Activated naive CD8-positive, alpha-beta T cell treated with anti-CD3 and anti-CD28 coated beads, Interleukin-2, amount 50 U/mL, for 24 hours (primary cell): ENCODE data around the gene GP1BB.

Experiments used
- ATAC-seq: fragments of 150-1000 bp; cut with Tn5 transposase; one replicate; pipeline ENCODE4 v1.10.0; 2021
- DNase-seq: peaks from one replicate; pipeline ENCODE4 v3.0.0; 2021
- H3K27ac Mint-ChIP-seq: one replicate; pipeline ENCODE4 v1.8.0; 2021; ENCODE audit warnings: mild to moderate bottlenecking, mixed read lengths
- H3K27me3 Mint-ChIP-seq: one replicate; pipeline ENCODE4 v1.8.0; 2021; ENCODE audit warnings: mixed read lengths
- H3K36me3 Mint-ChIP-seq: one replicate; pipeline ENCODE4 v1.8.0; 2021; ENCODE audit warnings: low read depth, mixed read lengths
- H3K4me1 Mint-ChIP-seq: one replicate; pipeline ENCODE4 v1.8.0; 2021; ENCODE audit warnings: mixed read lengths
- H3K4me3 Mint-ChIP-seq: one replicate; pipeline ENCODE4 v1.8.0; 2021; ENCODE audit warnings: mild to moderate bottlenecking, moderate library complexity, mixed read lengths
- H3K9me3 Mint-ChIP-seq: one replicate; pipeline ENCODE4 v1.8.0; 2021; ENCODE audit warnings: mixed read lengths

Gene GP1BB

DNA sequence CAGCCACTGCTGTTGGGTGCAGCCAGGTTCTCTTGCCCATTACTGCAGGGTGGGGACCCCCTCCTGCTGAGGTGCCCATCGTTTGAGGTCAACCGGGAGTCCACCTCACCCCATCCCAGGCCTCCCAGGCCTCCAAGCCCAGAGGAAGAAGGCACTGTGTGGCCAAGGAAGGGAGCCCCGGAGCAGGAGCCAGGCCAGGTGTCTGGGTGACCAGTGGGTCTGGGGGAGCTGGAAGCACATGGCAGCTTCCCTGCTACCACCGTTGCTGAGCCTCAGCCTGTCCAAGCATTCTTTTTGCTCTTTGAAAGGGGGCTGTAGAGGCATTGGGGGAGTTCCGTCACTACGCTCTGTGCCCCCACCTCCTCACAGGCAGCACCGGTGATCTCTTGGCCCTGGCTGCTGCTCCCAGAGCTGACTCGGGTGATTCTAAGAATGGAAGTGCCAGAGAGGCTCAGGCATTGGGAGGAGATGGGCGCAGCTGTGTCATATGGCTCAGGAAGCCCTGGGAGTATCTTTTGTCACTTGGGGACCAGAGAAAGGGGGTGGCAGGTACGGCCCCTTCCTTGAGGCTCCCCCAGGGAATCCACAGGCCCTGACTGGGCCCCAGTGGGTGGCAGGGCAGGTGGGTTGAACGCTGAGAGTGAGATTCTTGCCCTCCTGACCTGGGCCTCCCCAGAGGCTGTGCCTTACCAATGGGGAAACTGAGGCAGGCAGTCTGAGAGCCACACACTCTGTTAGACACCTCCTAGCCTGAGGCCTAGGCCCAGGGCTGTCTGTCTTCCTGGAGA, 7.1 kb upstream of the GP1BB start:
- ATAC-seq, result no peak
- Mint-ChIP-seq H3K27ac (no peak overlapping the region), H3K27me3 (peaks cover 47% of the 10 kb centered on the region), H3K9me3 (no peaks in the 10 kb centered on the region), H3K4me3 (no peak overlapping the region), H3K36me3 (no peaks in the 10 kb centered on the region), H3K4me1 (peaks cover 12% of the 10 kb centered on the region)
- no peak for DNase-seq

- Mint-ChIP-seq H3K27me3 (peaks cover 49% of the 10 kb centered on the region), H3K27ac (no peak overlapping the region), H3K36me3 (no peaks in the 10 kb centered on the region), H3K4me3 (no peak overlapping the region), H3K4me1 (peaks cover 12% of the 10 kb centered on the region), H3K9me3 (no peaks in the 10 kb centered on the region)
- ATAC-seq (no peak), DNase-seq (no peak)
Observed at GRCh38 chr22:19716829-19717105, 6.6 kb upstream of the GP1BB start.

GRCh38 chr22:19717181-19717580, 6.2 kb upstream of the GP1BB start:
- Mint-ChIP-seq H3K4me3 (no peak overlapping the region), H3K27me3 (peaks cover 46% of the 10 kb centered on the region), H3K27ac (no peak overlapping the region), H3K9me3 (no peaks in the 10 kb centered on the region), H3K4me1 (peaks cover 12% of the 10 kb centered on the region), H3K36me3 (no peaks in the 10 kb centered on the region)
- DNase-seq (no peak), ATAC-seq (no peak)

GRCh38 chr22:19717691-19718455, 5.5 kb upstream of the GP1BB start:
- Mint-ChIP-seq H3K9me3 (no peaks in the 10 kb centered on the region), H3K4me3 (peak overlapping the region; percentile 55), H3K27me3 (peaks cover 48% of the 10 kb centered on the region), H3K4me1 (peaks cover 12% of the 10 kb centered on the region), H3K27ac (no peak overlapping the region), H3K36me3 (no peaks in the 10 kb centered on the region)
- ATAC-seq, result peak; percentile 73
- peak; percentile 85 for DNase-seq

DNA sequence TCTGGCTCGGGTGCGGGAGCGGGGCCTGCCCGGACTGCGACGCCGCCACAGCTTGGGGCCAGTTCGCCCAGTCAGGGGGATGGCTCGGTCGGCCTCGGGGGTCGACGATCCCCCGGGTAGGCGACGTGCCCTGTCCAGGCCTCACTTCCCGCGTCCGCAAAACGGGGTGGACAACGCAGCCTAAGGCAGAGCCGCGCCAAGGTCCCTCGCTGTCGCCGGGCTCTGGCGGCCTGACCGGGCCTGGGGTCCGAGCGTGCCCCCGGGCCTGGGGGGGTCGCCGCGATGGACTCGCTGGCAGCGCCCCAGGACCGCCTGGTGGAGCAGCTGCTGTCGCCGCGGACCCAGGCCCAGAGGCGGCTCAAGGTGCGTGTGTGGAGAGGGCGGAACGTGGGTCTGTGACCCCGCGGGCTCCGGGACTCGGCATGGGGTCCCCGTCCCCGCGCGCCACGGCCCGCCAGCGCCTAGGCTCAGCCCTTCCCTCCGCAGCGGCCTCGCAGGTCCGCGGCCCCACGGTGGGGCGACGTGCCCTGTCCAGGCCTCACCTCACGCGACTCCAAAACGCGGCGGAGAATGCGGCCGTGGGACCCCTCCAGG, 4.8 kb upstream of the GP1BB start:
- Mint-ChIP-seq H3K27me3 (peaks cover 45% of the 10 kb centered on the region), H3K27ac (no peak overlapping the region), H3K4me3 (no peak overlapping the region), H3K9me3 (no peaks in the 10 kb centered on the region), H3K4me1 (peaks cover 12% of the 10 kb centered on the region), H3K36me3 (no peaks in the 10 kb centered on the region)
- ATAC-seq (no peak), DNase-seq (no peak)

DNA sequence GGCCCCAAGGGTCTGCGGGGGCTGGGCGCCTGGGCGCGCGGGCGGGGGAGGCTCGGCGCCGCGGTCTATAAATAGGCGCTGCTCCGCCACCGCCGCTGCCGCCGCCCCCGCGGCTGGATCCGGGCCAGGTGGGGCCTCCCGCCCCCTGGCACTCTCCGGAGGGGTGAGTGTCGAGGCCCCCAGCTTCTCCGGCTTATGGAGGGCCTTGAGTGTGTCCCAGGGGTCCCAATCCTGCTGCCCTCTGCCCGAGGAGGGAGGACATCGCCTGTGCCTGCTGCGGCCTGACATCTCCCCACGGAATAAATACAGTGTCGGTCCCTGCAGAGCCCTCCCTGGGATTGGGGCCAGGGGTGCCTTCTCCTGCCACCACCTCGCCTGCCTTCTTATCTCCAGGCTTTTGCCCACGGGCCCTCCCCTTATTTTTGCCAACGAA, 4.3 kb upstream of the GP1BB start:
- Mint-ChIP-seq H3K4me3 (peak overlapping the region; percentile 57), H3K9me3 (no peaks in the 10 kb centered on the region), H3K36me3 (no peaks in the 10 kb centered on the region), H3K27me3 (peaks cover 42% of the 10 kb centered on the region), H3K4me1 (peaks cover 9% of the 10 kb centered on the region), H3K27ac (no peak overlapping the region)
- no peak for DNase-seq
- no peak for ATAC-seq

- Mint-ChIP-seq H3K4me3 (peak overlapping the region; percentile 57), H3K9me3 (no peaks in the 10 kb centered on the region), H3K4me1 (peaks cover 11% of the 10 kb centered on the region)
Observed at GRCh38 chr22:19719488-19720021, 3.8 kb upstream of the GP1BB start.

GRCh38 chr22:19720150-19720827, 3.0 kb upstream of the GP1BB start:
- Mint-ChIP-seq H3K9me3 (no peaks in the 10 kb centered on the region), H3K36me3 (no peaks in the 10 kb centered on the region), H3K27ac (no peak overlapping the region), H3K27me3 (peaks cover 47% of the 10 kb centered on the region), H3K4me1 (peaks cover 11% of the 10 kb centered on the region), H3K4me3 (no peak overlapping the region)
- no peak for ATAC-seq
- no peak for DNase-seq

More at GRCh38 chr22:19719488-19720021, 3.8 kb upstream of the GP1BB start:
- no peak overlapping the region for H3K27ac Mint-ChIP-seq
- H3K27me3 Mint-ChIP-seq, result peaks cover 44% of the 10 kb centered on the region
- no peak for ATAC-seq
- DNase-seq, result no peak
- no peaks in the 10 kb centered on the region for H3K36me3 Mint-ChIP-seq

DNA sequence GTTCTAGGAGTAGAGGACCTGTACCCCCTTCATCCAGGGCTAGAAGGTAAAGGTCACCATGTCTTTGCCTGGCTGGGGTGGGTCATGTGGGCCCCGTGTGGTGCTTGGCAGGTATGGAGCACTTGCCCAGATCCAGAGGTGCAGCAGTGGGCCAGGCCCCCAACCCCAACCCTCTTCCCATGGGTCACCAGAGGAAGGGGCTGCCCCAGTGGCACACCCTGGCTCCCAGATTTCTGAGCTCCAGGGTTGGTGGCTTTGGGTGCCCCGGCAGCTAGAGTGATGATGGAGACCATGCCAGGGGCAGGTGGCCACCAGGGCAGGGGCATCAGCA, 2.4 kb upstream of the GP1BB start:
- ATAC-seq (no peak), DNase-seq (no peak)
- no peaks in the 10 kb centered on the region for H3K36me3 Mint-ChIP-seq
- H3K27me3 Mint-ChIP-seq, result peaks cover 47% of the 10 kb centered on the region
- peaks cover 11% of the 10 kb centered on the region for H3K4me1 Mint-ChIP-seq
- no peak overlapping the region for H3K27ac Mint-ChIP-seq
- no peaks in the 10 kb centered on the region for H3K9me3 Mint-ChIP-seq
- no peak overlapping the region for H3K4me3 Mint-ChIP-seq

GRCh38 chr22:19721330-19722177, 1.8 kb upstream of the GP1BB start:
- no peak overlapping the region for H3K4me3 Mint-ChIP-seq
- DNase-seq (no peak), ATAC-seq (no peak)
- H3K4me1 Mint-ChIP-seq, result peaks cover 11% of the 10 kb centered on the region
- H3K36me3 Mint-ChIP-seq, result no peaks in the 10 kb centered on the region
- H3K27me3 Mint-ChIP-seq, result peaks cover 47% of the 10 kb centered on the region
- H3K9me3 Mint-ChIP-seq, result no peaks in the 10 kb centered on the region
- no peak overlapping the region for H3K27ac Mint-ChIP-seq

DNA sequence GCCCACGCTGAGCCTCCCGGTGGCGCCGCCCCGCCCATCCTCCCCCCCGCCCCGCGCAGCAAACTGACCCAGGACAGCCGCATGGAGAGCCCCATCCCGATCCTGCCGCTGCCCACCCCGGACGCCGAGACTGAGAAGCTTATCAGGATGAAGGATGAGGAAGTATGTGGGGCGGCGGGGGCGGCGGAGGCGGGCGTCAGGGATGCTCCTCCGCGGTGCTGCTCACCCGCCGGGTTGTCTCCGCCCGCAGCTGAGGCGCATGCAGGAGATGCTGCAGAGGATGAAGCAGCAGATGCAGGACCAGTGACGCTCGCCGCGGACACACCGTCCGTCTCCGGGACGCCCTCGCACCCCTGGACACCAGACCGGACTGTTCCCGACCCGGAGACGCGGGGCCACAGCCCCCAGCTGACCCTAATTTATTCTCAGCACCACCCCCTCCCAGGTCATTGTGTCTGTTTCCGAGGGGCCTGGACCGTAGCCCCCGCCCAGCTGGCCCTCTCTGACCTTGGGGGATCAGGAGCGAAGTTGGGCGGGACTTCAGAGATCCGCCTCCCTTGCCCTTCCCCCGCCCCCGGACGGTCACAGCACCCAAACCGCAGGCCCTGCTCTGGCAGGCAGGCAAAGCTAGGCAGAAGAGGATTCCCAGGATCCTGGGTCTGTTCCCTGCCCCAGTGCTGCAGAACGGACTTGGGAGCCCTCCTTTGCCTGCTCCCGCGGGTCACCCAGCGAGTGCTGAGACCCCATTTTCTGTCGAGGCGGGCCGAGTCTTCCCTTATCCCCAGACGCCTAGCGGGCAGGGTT, 959 bp upstream of the GP1BB start:
- no peak for DNase-seq
- Mint-ChIP-seq H3K36me3 (no peaks in the 10 kb centered on the region), H3K27me3 (peaks cover 45% of the 10 kb centered on the region), H3K4me3 (no peak overlapping the region), H3K4me1 (peaks cover 11% of the 10 kb centered on the region), H3K9me3 (no peaks in the 10 kb centered on the region), H3K27ac (no peak overlapping the region)
- no peak for ATAC-seq

DNA sequence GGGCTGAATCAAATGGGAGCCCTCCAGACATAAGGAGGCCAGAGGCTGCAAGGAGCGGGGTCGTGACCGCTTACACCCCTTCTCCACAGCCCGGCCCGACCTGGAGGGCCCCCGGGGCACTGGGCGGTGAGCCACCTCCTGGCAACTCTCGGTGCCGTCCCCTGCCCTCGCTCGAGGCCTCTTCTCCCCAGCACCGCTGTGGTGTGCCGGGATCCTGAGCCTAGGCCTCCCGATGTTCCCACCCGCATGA, 432 bp upstream of the GP1BB start:
- H3K27me3 Mint-ChIP-seq, result peaks cover 43% of the 10 kb centered on the region

GRCh38 chr22:19723983-19724827, 866 bp downstream of the GP1BB start:
- H3K27me3 Mint-ChIP-seq, result peaks cover 42% of the 10 kb centered on the region
- peak; percentile 53 for DNase-seq
- H3K9me3 Mint-ChIP-seq, result no peaks in the 10 kb centered on the region
- ATAC-seq, result peak; percentile 67
- H3K27ac Mint-ChIP-seq, result no peak overlapping the region
- H3K4me1 Mint-ChIP-seq, result peaks cover 6% of the 10 kb centered on the region
- H3K36me3 Mint-ChIP-seq, result no peaks in the 10 kb centered on the region
- H3K4me3 Mint-ChIP-seq, result peak overlapping the region; percentile 39

More for the DNA sequence above, 432 bp upstream of the GP1BB start:
- H3K36me3 Mint-ChIP-seq, result no peaks in the 10 kb centered on the region
- H3K4me1 Mint-ChIP-seq, result peaks cover 8% of the 10 kb centered on the region
- no peak overlapping the region for H3K4me3 Mint-ChIP-seq
- no peak overlapping the region for H3K27ac Mint-ChIP-seq
- DNase-seq (no peak), ATAC-seq (no peak)
- H3K9me3 Mint-ChIP-seq, result no peaks in the 10 kb centered on the region
